Inflammatory macrophage (primary cell): ENCODE measurements around the gene ACAD8.

ENCODE experiments used
- DNase-seq, 2 donors: peaks; one replicate each; pipeline ENCODE4 v3.0.0-alpha.2; 2020 to 2022
- total RNA-seq, 18 experiments: gene quantifications; one replicate each; lab custom pipeline; 2026; ENCODE audit warnings: mixed read lengths in 6 of 18, inconsistent platforms in 2 of 18; lab: John Stamatoyannopoulos, UW

ACAD8 gene
- 5.7 to 41.6 (median 31.4) reads per million in 18 experiments for total RNA-seq

DNA sequence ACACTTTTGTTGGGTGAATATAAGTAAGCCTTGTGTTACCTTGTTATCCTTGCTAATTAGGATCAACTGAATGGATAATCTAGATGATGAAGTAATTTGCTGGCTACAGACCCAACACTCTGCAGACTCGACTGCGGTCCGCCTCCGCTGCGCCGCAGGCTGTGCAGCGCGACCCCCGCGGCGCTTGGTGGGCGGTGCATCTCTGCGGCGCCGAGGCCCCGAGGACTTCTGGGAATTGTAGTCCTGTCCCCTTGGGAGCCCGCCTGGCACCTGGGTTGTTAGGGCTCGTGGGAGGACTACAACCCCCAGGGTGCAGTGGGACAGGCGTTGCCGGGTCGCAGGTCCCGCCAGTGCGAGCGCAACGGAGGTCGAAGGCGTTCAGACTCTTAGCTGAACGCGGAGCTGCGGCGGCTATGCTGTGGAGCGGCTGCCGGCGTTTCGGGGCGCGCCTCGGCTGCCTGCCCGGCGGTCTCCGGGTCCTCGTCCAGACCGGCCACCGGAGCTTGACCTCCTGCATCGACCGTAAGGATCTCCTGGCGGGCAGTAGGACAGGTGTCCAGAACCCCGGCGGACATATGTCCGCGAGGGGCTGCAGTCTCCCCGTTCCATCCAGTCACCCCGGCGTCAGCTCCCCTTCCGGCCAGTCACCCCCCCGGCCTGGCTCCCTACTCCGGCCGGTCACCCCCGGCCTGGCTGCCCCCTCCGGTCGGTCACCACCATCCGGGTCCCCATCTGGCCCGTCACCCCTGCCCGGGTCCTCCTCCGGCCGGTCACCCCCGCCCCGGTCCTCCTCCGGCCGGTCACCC lies at the start of gene ACAD8, which contains the start of gene THYN1:
ACAD8 (plus strand) TSS at position 381 of the 806 bp plus-strand sequence; CDS start at position 414, 33 bp downstream.
THYN1 (minus strand) TSS at position 165 of the 806 bp plus-strand sequence. CDS start 470 bp downstream, outside the sequence.
- DNase-seq: peak; percentile 97 to 98

DNA sequence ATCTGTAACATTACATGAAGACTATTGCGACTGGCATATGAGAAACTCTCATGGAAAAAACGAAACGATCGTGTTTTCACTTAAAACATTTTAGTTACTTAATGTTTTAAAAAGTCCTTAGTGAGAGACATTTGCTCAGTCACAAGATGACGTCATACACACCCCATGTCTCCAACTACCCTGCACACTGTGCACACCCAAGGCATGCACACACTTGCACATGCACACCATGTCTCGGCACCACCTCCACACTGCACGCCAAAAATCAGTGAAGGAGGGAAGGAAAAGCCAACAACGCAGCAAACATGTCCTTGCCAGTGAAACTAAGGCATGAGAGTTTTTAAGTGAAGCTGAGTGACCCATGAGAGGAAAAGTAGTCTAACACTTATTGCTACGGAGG lies 47.6 kb upstream of the ACAD8 start:
- no peak for DNase-seq

DNA sequence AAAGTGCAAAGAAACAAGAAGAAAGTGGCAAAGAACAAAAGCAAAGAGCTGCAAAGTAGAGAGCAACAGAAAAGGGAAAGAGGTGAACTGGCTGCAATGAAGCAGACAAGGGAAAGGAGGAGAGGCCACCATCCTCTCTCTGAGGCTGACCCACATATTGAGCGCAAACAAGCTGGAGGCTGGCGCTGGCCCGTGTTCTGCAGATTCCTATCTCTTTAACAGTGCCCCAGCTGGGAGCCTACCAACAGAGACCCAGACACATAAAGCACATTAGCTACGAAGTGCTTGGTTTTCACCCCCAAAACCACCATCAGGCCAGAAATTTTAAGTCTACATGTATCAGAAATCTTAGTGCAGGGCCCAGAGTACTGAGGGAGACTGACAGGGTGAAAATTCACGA lies 47.2 kb upstream of the ACAD8 start:
- DNase-seq: no peak

DNA sequence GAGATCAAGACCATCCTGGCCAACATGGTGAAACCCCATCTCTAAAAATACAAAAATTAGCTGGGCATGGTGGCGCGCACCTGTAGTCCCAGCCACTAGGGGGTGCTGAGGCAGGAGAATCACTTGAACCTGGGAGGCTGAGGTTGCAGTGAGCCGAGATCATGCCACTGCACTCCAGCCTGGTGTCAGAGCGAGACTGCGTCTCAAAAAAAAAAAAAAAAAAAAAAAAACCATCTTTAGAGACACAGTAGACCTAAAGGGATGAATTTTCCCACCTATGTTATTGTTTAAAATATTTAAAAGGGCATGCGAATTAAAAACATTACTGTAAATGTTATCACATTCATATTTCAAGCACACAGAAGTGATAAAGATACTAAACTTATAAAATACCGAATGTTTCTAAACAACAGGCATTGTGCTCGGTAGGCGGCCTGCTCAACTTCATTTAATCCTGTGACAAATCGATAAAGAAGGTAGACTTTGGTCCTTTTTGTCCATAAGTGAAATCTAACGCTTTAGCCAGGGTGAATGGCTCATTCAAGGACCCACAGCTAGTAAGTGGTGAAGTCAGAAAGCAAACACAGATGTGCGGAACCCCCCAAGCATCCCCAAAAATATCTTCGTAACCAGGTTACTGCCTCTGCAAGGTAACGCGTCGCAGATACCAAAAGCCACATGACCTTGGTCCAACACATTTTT lies 45.7 kb upstream of the ACAD8 start:
- DNase-seq: peak; percentile 8 to 25

DNA sequence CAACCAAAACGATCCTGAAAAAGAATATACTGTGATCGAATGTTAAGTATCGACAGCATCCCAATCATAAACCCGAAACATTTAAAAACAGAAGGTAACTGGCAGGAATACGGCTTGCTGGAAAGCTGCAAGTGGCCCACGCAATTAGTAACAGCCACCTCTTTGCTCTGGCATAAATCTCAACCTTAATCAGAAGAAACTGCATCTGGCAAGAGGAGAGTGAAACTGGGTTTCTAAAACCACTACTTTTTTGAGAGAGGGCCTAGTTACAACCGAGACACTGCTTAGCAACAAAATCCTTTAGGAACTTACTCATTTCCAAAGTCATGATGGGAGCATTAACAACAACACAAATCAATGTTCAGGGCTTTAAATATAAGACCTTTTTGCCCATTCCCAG lies 37.5 kb upstream of the ACAD8 start:
- DNase-seq: no peak

DNA sequence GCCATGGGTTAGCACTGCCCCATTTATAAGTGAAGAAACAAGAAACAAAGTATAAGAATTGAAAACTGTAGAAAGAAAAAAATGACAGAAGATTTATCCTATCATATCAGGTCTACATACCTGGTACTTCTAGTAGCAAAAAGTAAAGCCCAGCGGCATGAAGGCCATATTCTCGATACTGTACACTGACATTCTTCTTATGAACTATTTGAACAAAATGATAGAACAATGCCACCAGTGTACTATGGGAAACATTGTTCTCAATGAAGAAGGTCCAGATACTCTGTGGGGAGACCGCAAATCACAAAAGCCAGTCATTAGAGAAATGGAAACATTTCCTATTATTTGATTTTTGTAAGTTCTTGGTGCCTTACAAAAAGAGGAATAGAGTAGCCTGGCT lies 36.6 kb upstream of the ACAD8 start:
- DNase-seq: no peak

DNA sequence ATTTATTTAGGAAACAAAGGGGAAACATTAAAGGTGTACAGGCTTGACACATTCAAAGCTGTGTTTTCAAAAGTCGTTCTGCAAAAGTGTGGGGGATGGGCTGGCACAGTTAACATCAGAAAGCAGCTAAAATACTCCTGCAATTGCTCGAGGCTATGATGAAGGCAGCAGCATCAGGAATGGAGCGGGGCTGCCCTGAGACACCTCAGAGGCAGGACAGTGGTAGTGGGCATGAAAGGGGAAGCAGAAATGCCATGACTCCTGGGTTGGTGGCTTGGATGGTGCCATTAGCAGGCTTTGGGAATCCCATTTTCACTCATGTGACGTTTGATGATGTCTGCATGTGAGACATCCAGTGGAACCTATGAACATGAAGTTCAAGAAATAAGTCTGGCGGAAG lies 30.2 kb upstream of the ACAD8 start:
- DNase-seq: peak; percentile 8 to 25

DNA sequence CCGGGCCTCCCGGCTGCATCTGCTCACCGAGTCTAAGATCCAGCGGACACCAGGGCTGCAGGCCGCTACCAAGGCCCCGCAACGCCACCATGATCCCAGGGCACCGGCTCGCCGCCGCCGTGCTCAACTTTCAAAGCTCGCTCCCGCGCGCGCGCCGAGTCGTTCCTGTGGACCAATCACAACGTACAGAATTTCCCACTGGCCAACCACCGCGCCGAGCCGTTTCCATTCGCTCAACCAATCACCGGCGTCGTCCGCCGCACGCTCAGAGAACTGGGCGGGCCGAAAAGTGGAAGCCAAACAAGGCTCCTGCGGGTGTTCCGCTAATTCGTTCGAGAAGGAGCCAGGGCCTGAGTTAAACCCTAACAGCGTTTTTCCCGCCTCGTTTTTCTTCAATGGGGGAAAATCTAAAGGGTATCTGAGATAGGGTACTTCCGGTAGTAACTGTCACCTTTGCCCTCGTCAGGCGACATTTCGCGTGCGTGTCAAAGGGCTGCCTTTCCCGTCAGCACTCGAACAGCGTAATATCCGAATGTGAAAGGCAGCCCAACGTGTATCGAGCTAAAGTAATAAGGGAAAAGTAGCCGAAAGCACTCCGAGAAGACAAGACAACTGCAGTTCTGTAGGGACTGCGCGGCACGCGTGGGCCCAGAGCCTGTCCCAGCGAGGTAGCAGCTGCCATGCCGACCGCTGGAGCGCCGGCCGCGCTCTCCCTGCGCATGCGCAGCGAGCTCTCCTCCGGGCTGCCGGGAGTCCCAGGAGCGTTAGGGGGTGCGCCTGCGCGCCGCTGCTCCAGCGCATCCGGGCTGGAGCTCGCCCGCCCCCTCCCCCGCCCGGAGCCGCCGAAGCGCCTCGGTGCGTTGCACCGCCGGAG lies 29.3 kb upstream of the ACAD8 start, which contains the start of the genes NCAPD3 and VPS26B:
NCAPD3 (minus strand) TSS at position 132 of the 874 bp plus-strand sequence; CDS start at position 91, 41 bp downstream.
VPS26B (plus strand) TSS at position 836 of the 874 bp plus-strand sequence. CDS start 452 bp downstream, outside the sequence.
- DNase-seq: peak; percentile 98

DNA sequence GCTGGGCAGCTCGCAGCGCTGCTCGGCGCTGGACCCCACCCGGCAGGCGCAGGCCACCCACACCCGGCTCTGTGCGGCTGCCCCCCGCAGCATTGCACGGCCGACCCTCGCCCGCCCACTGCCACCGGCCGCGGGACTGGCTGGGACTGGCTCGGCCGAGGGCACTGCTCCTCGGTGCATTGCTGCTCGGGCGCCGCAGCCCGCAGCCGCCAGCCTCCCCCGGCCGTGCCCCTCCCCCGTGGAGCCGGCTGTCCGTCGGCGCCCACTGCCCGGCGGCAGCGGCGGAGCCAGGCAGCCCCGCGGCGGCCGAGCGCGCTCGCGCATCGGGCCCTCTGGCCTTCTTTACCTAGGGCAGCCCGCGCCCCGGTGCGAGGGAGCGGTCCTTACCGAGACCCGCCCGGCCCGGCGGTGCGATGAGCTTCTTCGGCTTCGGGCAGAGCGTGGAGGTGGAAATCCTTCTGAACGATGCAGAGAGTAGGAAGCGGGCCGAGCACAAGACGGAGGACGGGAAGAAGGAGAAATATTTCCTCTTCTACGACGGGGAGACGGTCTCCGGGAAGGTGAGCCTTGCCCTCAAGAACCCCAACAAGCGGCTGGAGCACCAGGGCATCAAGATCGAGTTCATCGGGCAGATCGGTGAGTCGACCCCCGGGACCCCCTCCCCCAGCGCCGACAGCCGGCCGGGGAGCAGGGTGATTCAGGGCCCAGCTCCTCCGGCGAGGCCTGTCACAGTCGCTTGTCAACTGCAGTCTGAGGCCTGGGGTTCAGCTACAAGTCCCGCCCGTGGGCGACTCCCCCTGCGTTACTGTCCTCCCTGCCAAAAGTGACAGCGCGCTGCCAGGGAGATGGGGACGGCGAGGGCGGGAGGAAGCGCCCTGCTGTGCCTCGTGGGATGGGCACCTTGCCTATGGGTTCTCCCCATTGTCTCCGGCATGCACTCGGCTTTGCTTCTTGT lies 28.4 kb upstream of the ACAD8 start:
- DNase-seq: peak; percentile 58 to 65

DNA sequence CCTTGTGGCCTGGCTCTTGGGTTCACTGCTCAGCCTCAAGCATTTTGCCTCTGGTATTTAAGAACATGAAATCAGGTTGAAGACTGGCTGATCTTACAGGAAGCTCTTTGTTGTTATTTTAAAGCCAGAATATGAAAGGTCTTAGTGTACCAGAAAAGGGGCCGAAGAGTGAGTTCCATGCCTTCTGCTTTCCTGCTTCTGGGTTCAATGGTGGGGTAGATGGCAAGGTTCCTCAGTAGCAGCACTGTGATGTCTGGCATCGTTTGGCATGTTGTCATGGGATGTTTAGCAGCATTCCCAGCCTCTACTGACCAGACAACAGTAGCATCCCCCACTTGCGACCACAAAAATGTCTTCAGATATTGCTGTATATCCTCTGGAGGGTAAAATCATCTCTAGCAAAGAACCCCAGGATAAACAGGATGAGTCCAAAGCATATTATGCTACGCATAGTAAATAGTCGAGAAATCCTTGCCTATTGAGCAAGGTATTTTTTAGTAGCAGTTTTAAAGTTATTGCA lies 26.5 kb upstream of the ACAD8 start:
- no peak for DNase-seq

DNA sequence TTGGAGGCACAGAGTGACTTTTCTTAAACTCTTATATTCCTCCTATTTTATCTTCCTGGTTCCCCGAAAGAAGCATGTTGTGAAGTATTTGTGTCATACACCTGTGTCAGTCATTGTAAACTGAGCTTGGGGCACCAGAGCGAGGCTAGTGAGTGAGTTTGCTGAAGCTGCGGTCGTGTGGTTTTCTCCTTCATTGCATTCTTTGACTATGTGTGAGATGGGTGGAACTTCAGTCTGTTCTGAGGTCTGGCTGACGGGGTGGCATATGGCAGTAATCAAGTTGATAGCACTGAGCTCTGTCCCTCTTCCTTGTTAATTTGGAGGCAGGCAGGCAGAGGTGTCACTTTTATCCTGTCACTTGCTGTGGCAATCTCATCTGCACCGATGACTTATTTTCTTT lies 24.7 kb upstream of the ACAD8 start:
- no peak for DNase-seq

DNA sequence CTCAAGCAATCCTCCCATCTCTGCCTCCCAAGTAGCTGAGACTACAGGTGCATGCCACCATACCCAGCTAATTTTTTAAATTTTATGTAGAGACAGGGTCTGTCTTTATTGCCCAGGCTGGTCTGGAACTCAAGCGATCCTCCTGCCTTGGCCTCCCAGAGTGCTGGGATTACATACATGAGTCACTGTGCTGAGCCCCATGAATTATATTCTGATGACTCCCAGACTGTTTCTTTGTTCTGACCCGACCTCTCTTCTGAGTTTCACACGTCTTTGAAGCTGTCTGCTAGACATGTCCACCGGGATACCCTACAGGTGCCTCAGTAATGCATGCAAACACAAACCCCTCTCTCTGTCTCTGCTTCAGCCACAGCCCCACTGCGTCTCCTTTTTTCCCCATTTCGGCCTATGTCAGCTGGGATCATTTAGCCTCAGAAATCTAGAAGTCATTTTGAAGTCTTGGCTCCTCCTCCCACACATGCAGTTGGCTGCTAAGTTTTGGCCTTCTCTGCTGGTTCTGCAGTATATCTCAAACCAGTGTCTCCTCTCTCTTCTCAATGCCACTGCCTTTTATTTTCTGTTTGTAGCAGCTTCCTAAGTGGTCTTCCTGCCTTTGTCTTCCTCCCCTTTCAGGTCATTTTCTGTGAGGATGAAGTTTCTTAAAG lies 24.1 kb upstream of the ACAD8 start:
- DNase-seq: no peak

DNA sequence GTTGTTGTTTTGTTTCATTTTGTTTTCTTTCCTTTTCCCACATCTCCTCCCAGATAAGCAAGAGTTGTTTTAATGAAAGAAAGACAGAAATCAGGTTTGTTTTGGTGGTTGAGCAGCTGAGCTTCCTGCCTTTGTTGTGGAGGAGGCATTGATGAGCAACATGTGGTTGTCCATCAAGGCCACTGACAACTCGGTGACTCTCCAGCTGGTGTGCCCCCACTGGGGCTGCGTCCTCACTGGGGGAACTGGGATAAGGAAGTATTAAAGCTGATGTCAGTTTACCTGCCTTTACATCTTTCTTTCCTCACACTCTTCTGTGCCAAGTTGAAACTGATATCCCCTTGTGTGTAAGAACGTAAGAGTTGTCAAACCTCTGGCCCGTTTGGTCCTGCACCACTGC lies 23.0 kb upstream of the ACAD8 start:
- DNase-seq: no peak

DNA sequence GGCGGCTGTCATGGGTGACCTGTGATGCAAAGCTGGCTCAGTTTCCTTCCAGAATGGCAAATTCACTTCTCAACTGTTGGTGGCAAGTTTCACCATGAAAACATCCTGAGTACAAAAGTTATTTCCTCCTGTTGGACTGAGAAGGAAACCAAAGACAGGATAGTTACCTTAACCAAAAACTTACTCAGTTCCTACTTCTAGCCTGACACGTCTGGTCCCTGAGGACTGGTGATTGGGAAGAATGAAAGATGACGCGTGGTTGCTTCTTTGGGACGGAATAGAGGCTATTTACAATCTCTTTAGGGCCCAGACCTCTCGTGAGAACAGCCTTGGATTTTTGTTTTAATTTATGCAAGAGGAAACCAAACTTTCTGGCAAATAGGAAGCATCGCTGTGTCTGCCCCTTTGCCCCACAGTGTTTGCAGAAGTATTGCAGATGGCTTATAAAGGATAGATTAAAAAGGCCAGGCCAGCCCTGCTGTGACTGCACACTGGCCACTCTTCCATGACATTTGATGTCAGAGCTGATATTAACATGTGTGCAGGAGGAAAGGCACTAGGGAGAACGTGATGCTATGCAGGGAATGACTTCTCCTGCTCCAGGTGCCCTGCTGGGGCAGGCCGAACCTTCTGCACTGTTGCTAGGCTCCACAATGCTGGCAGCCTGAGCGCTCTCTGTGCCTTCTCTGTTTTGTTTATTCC lies 21.3 kb upstream of the ACAD8 start:
- DNase-seq: peak; percentile 46 to 50

DNA sequence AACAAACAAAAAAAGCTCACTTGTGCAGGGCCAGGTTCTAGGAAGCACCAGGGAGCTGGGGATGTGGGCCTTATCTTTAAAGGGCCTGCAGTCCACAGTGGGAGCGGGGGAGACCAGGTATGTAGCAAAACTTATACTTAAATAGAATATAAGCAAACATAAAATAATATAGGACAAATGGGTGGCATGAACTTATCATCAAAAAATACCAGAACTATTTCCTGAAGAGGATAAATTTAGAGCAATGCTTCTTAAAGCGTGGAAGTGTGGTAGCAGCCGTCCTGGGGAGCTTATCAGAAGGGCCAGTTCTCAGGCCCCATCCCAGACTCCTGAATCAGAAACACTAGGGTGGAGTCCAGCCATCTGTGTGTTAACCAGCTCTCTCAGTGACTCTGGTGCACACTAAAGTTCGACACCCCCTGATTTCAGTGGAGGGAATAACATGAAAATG lies 19.6 kb upstream of the ACAD8 start:
- DNase-seq: no peak

DNA sequence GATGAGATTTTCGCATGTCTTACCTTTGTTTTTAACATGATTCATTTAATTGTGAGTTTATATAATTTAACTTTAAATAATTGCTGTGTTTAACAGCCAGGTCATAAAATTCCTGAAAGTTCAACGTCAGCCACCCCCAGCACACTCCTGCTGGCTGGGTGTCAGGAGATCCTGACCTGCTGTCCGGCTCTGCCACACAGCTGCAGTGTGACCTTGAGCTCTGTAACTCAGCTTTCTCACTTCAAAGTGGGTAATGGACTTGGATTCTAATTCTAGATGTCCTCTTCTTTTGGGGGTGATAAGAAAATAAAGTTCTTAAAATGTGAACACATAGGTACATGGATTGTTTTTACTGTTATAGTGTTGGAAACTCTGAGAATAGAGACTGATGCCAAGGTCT lies 18.0 kb upstream of the ACAD8 start:
- DNase-seq: no peak

DNA sequence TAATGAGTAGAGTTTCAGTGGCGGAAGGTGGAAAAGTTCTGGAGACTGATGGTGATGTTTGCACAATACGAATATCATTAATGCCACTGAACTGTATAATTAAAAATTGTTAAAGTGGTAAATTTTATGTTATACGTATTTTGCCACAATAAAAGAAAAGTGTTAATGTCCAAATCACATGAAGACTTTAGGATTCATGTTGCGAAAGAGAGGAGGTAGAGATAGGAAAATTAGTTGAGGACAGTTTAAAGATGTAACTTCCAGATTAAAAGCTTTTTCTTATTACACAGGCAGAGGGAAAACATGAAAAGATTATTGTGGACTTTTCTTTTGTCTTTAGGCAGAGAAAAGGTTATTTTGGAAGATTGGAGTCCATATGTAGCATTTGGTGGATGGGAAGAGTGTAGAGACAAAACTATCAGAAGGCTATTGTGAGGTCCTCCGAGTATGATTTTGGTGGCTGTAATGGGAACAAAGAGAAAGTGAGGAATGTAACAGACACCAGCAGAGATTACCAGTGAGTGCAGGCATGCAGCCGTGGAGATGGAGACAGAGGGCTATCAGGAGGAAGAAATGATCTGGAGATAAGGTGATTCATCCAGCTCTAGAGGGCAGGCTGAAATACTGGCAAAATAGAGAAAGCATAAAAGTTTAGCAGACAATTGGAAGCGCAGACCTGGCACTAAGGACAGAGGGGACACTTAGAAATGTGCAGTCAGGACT lies 16.4 kb upstream of the ACAD8 start:
- no peak for DNase-seq

DNA sequence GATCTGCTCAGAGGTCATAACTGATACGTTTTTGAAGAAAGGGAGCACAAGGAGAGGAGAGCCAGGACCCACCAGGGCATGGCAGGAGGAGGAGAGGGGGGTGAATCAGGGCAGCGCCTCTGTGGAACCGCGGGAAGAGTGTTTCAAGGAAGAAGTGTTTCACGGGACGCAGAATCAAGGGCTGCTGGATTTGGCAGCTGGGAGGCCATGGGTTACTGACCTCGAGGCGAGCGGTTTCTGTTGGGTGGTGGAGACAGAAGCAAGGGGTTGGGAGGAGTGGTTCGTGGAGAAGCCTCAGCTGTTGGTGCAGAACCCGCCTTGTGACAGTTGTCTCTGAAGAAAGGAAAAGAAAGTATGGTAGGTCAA lies 15.8 kb upstream of the ACAD8 start:
- no peak for DNase-seq

DNA sequence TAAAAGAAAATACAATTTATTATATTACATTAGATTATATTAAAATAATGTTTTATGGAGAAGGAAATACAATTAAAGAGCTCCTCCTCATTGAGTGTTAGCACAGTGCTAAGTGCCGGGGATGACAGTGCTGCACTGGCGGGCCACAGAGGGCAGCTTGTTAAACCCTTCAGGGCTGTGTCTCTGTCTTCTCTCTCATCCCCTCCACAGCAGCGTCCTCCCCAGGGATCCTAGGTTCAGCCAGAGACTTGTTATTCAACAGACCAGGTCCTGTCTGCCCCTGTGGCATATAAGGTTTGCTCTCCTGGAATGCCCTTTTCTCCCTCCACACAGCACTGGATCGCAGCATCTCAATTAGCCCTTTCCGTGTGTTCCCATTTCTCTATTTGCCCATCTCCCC lies 14.4 kb upstream of the ACAD8 start:
- DNase-seq: no peak
